H1 (cell line): ENCODE data around the gene SERINC4. TPM values are rescaled to one million over a fixed set of nuclear protein-coding genes. Genes with fewer than 3 reads are reported as not detected.

ENCODE experiments used
- CHD2 ChIP-seq: IDR thresholded peaks from 2 replicates; pipeline ENCODE4 v1.6.1; 2012; ENCODE audit warnings: low read length, improper control_type of control experiment
- CTBP2 ChIP-seq: IDR thresholded peaks from 2 replicates; pipeline ENCODE4 v1.7.0; 2011; ENCODE audit warnings: borderline replicate concordance, mild to moderate bottlenecking, moderate library complexity, mixed read lengths, low read length; ENCODE audit not compliant: insufficient read depth, insufficient read length
- TEAD4 ChIP-seq: IDR thresholded peaks from 2 replicates; pipeline ENCODE4 v1.6.1; 2012; ENCODE audit warnings: low read depth, low read length, inconsistent platforms, mixed read lengths
- polyA plus RNA-seq, 7 experiments: library from polyadenylated mRNA; depleted of rRNA in 3 of 7; stranded (reverse) in 5 of 7; unstranded in 2 of 7; fragments of >200 nt in 5 of 7; fragments of 200-250 nt in 2 of 7; gene quantifications; 1 replicate in 5 of 7; 2 replicates in 1 of 7; 4 replicates in 1 of 7; pipeline versions ENCODE4 v1.2.1 to v1.2.3, GENCODE V29; 2011 to 2013; ENCODE audit warnings: missing spikeins in 2 of 7, mixed read lengths in 2 of 7
- total RNA-seq: library from RNA; stranded (reverse); fragmentation: NEBNext Ultra II Directional; extraction: Animal tissue kit (Norgen Biotek cat#: 25700); gene quantifications from 2 replicates; pipeline ENCODE4 v1.2.1, GENCODE V29; 2021

SERINC4 gene
- total and polyA plus RNA-seq, 2 of the 8 experiments (the other 6 are each of a cell fraction or from before 2014, with no cell fraction given): 0.08 TPM; not detected in 1

DNA sequence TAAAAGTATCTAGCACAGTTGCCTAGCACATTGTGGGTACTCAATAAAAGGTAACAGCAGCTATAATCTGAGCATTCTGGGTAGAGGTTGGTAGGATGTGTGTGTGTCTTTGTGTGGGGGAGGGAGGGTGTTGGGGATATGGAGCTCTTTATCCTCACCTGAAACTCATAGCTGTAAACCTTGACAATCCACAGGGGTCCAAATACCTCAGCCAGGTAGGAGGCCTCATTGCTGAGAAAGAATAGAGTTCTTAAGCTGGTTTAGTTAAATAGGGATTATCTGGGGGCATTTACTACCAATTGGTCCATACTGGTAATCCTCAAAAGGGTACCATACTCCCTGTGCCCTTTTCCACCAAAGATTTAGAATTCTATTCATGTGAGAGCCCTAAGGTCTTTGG is 4.0 kb downstream of the SERINC4 start (continued):
- TF ChIP-seq CTBP2 (no peak), TEAD4 (peak; percentile 51), CHD2 (0 out of 2 replicates have a peak, but pooled peaks have one; percentile 20)
